GM21576 (cell line): ENCODE data around the gene PLEKHG2.

ENCODE experiments used
- ATAC-seq: cut with Tn5 transposase; IDR thresholded peaks from one replicate; pipeline ENCODE4 v1.9.1; 2021; ENCODE audit warnings: mild to moderate bottlenecking, moderate library complexity; ENCODE audit not compliant: unreplicated experiment

The PLEKHG2 gene

GRCh38 chr19:39473443-39473960 is 61.0 kb downstream of the PLEKHG2 start:
- no peak for ATAC-seq

GRCh38 chr19:39474139-39474620 is 61.7 kb downstream of the PLEKHG2 start:
- ATAC-seq: no peak

- ATAC-seq: no peak
Measured at GRCh38 chr19:39475748-39476147, 63.3 kb downstream of the PLEKHG2 start.
